SK-N-SH treated with all-trans-retinoic acid at 6 μM for 48 hours (cell line): ENCODE data around the gene STX18.

Experiments used
- ARNTL ChIP-seq: fragments of 450-650 bp; formaldehyde crosslinking; IDR thresholded peaks from 2 replicates; pipeline ENCODE4 v1.5.0; 2020; ENCODE audit warnings: low read depth, mild to moderate bottlenecking, moderate library complexity, borderline replicate concordance
- SNAI2 ChIP-seq: fragments of 250-450 bp; sonication (Bioruptor Pico); IDR thresholded peaks from 2 replicates; pipeline ENCODE4 v1.5.0; 2020; ENCODE audit warnings: mild to moderate bottlenecking, moderate library complexity
- TOX ChIP-seq: fragments of 250-450 bp; sonication (Bioruptor Pico); IDR thresholded peaks from 2 replicates; pipeline ENCODE4 v1.8.0; 2021; ENCODE audit warnings: mild to moderate bottlenecking, moderate library complexity, borderline replicate concordance
- ZFP3 ChIP-seq: fragments of 250-450 bp; sonication (Bioruptor Pico); IDR thresholded peaks from 2 replicates; pipeline ENCODE4 v1.5.0; 2020; ENCODE audit warnings: mild to moderate bottlenecking, moderate library complexity
- TF ChIP-seq, protein P1 (sequence below): fragments of 250-450 bp; sonication (Bioruptor Pico); IDR thresholded peaks from 2 replicates; pipeline ENCODE4 v1.5.1; 2020; ENCODE audit warnings: low read depth, mild to moderate bottlenecking, moderate library complexity

DNA sequence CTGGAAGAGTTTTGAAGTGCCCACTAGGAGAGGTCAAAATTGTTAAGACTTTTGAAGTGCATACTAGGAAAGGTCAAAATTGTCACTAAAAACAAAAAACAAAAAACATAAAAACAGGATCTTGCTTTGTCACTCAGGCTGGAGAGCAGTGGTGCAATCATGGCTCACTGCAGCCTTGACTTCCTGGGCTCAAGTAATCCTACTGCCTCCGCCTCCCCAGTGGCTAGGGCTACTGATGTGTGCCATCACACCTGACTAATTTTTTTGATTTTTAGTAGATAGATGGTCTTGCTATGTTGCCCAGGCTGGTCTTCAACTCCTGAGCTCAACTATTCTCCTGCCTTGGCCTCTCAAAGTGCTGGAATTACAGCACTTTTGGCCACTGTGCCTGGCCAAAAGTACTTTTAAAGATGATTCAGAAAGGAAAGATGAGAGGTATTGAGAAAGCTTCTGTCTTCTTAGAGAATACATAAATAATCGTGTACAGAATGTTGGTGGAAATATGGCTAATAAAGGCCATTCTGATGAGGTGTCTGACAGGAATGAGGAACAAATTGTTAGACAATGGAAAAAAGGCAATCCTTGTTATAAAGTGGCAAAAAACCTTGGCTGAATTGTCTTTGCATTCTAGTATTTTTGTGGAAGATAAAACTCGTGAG lies 43.3 kb upstream of the STX18 start:
- no peak for TF ChIP-seq ZFP3 (CRISPR knock-in tag)
- TF ChIP-seq ARNTL, result no peak
- TF ChIP-seq TOX, result no peak
- TF ChIP-seq, protein P1, sequence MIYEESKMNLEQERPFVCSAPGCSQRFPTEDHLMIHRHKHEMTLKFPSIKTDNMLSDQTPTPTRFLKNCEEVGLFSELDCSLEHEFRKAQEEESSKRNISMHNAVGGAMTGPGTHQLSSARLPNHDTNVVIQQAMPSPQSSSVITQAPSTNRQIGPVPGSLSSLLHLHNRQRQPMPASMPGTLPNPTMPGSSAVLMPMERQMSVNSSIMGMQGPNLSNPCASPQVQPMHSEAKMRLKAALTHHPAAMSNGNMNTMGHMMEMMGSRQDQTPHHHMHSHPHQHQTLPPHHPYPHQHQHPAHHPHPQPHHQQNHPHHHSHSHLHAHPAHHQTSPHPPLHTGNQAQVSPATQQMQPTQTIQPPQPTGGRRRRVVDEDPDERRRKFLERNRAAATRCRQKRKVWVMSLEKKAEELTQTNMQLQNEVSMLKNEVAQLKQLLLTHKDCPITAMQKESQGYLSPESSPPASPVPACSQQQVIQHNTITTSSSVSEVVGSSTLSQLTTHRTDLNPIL (CRISPR knock-in tag), result no peak
- no peak for TF ChIP-seq SNAI2 (CRISPR knock-in tag)
